GM13977 (cell line): ENCODE data around the gene FBXL17.

ENCODE experiments used
- DNase-seq: peaks from one replicate; pipeline ENCODE4 v3.0.0; 2012; ENCODE audit warnings: low spot score
- in situ Hi-C: fragments of 300-500 bp; cut with MboI; formaldehyde crosslinking; loops from one replicate; pipeline ENCODE4 v1.12.0; 2022; ENCODE audit warnings: low sequenced_read_pairs, low pct_unique_long_range_greater_than_20kb, mixed read lengths, inconsistent platforms; ENCODE audit not compliant: unreplicated experiment
- TF ChIP-seq, protein P1 (sequence below): IDR thresholded peaks from 2 replicates; pipeline ENCODE4 v1.5.1; 2012; ENCODE audit warnings: mild to moderate bottlenecking, control low read depth; ENCODE audit not compliant: insufficient read depth; ENCODE audit errors: extremely low read depth, missing control alignments

Gene FBXL17

GRCh38 chr5:108375768-108376167 is 6.1 kb downstream of the FBXL17 start:
- no peak for DNase-seq
- in situ Hi-C loops: no loop called here
- TF ChIP-seq, protein P1, sequence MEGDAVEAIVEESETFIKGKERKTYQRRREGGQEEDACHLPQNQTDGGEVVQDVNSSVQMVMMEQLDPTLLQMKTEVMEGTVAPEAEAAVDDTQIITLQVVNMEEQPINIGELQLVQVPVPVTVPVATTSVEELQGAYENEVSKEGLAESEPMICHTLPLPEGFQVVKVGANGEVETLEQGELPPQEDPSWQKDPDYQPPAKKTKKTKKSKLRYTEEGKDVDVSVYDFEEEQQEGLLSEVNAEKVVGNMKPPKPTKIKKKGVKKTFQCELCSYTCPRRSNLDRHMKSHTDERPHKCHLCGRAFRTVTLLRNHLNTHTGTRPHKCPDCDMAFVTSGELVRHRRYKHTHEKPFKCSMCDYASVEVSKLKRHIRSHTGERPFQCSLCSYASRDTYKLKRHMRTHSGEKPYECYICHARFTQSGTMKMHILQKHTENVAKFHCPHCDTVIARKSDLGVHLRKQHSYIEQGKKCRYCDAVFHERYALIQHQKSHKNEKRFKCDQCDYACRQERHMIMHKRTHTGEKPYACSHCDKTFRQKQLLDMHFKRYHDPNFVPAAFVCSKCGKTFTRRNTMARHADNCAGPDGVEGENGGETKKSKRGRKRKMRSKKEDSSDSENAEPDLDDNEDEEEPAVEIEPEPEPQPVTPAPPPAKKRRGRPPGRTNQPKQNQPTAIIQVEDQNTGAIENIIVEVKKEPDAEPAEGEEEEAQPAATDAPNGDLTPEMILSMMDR: no peak

DNA sequence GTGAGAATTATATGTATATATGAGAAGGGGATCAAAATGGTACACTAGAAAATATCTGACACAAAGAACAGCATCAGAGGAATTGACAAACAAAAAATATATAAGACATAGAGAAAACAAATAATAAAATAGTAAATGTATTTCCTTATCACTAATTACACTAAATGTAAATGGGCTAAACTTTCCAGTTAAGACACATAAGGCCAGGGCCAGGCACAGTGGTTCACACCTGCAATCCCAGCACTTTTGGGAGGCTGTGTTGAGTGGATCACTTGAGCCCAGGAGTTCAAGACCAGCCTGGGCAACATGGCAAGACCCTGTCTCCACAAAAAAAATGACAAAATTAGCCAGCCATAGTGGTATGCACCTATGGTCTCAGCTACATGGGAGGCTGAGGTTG is 8.5 kb downstream of the FBXL17 start:
- TF ChIP-seq, protein P1: no peak
- DNase-seq: no peak

GRCh38 chr5:108372369-108372768 is 9.5 kb downstream of the FBXL17 start:
- TF ChIP-seq, protein P1: no peak
- in situ Hi-C loops: no loop called here
- no peak for DNase-seq

More for the DNA sequence above, 8.5 kb downstream of the FBXL17 start:
- in situ Hi-C loops: no loop called here

DNA sequence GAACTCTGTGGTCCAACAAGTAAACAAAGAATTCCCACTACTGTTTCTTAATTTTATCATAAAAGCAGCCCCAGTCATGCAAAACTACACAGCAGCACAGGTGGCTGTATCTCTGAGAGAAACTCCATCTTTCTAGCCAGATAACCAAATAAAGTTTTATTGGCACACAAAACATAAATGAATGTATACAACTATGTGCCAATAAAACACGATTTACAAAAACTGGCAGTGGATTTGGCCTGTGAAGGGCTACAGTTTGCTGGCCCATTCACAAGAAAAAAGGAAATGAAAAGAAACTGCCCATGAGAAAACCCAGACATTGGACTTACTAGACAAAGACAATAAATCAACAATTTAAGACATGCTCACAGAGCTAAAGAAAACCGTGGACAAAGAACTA is 10.6 kb downstream of the FBXL17 start:
- no peak for DNase-seq
- TF ChIP-seq, protein P1: no peak
- in situ Hi-C loops: no loop called here

- TF ChIP-seq, protein P1: no peak
- in situ Hi-C loops: no loop called here
- no peak for DNase-seq
These were observed 12.7 kb downstream of the FBXL17 start for GRCh38 chr5:108369167-108369566.

- no peak for DNase-seq
- in situ Hi-C loops: no loop called here
- TF ChIP-seq, protein P1: no peak
These were observed 14.1 kb downstream of the FBXL17 start for GRCh38 chr5:108367679-108368334.
